Measurements from ENCODE around the gene HIRA.
A peak's percentile ranks its signal among the peaks of the same experiment; 100 is the strongest.
"Not testable (repeated sequence)": the region's sequence is repeated elsewhere in the genome, so short reads cannot be mapped to it uniquely, and the experiment has no call there.

The HIRA gene

DNA sequence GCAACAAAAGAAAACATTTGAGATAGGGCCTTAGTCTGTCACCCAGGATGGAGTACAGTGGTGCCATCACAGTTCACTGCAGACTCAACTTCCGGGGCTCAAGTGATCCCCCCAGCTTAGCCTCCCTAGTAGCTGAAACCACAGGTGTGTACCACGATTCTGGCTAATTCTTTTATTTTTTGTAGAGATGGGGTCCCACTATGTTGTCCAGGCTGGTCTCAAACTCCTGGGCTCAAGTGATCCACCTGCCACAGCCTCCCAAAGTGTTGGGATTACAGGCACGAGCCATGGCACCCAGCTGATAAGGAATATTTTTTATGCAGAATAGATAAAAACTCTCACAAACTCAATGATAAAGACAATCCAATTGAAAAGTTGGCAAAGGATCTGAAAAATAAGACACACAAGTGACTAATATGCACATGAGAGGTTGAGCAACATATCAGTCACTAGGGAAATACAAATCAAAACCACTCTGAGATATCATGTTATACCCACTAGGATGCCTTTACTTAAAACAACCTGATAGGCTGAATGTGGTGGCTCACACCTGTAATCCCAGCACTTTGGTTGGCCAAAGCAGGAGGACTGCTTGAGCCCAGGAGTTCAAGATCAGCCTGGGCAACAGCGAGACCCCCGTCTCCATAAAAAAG, 106.1 kb downstream of the HIRA start:
- DNase-seq (ENCODE audit: low read depth in 2 of 2): no peak

DNA sequence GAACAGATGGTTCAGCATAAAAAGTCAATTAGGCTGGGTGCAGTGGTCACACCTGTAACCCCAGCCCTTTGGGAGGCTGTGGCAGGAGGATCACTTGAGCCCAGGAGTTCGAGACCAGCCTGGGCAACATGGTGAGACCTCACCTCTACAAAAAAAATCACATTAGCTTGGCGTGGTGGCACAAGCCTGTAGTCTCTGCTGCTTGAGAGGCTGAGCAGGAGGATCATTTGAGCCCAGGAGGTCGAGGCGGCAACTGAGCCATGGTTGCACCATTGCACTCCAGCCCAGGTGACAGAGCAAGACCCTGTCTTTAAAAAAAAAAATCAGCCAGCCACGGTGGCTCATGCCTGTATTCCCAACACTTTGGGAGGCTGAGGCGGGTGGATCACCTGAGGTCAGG, 108.1 kb downstream of the HIRA start:
- DNase-seq (ENCODE audit: low read depth in 2 of 2): not testable (repeated sequence)

DNA sequence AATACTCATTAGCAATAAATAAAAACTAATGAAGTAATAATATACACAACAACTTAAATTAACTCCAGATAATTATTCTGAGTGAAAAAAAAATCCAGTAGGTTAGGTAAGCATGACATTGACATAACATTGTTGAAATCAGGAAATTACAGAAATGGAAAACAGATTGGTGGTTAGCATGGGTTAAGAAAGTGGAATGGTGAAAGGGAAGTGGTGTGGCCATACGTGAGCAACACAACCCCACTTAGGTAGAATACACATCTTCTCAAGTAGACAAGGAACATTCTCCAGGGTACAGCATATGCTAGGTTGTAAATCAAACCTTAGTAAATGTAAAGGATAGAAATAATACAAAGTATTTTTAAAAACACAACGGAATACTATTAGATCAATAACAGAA, 109.8 kb downstream of the HIRA start:
- no peak for DNase-seq (ENCODE audit: low read depth in 2 of 2)

DNA sequence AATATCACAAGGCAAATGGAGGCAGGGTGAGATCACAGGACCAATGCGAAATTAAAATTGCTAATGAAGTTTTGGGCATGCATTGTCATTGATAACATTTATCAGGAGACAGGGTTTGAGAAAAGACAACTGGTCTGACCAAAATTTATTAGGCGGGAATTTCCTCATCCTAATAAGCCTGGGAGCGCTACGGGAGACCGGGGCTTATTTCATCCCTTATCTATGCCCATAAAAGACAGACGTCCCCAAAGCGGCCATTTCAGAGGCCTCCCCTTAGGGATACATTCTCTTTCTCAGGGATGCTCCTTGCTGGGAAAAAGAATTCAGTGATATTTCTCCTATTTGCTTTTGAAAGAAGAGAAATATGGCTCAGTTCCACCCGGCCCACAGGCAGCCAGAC, 111.4 kb downstream of the HIRA start:
- DNase-seq (ENCODE audit: low read depth in 2 of 2): not testable (repeated sequence)

DNA sequence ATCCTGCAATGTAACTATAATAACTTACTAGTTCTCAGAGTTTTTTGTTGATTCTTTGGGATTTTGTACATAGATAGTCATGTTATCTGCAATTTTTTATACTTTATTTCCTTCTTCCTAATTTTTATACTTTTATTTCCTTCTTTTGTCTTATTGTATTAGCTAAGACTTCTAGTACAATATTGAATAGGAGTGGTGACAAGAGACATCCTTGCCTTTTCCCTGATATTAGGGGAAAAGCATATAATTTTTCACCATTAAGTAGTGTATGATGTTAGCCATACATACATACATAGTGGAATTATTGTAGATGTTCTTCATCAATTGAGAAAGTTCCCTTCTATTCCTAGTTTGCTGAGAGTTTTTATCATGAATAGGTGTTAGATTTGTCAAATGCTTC, 112.3 kb downstream of the HIRA start:
- DNase-seq (ENCODE audit: low read depth in 2 of 2): no peak

DNA sequence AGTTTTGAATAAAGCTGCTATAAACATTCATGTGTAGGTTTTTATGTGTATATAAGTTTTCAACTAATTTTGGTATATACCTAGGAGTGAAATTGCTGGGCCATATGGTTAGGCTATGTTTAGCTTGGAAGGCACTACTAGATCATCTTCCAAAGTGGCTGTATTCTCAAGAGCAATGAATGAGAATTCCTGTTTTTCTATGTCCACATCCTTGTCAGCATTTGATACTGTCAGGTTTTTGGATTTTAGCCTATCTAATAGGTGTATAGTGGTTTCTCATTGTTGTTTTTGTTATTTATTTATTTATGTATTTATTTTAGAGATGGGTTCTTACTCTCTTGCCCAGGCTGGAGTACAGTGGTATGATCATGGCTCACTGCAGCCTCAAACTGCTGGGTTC, 113.7 kb downstream of the HIRA start:
- DNase-seq (ENCODE audit: low read depth in 2 of 2): no peak

DNA sequence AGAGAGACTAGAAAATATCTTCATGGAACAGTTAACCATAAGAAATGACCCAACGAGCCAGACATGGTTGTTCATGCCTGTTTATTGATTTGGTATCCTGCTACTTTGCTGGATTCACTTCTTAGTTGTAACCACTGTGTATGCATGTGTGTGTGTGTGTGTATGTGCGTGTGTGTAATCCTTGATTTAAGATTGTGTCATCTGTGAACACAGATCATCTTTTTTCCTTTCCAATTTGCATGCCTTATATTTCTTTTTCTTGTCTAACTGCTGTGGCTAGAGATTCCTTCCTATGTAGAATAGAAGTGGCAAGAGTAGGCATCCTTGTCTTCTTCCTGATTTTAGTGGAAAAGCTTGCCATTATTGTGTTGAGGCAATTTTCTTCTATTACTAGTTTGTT, 123.7 kb downstream of the HIRA start:
- no peak for DNase-seq (ENCODE audit: low read depth in 2 of 2)

DNA sequence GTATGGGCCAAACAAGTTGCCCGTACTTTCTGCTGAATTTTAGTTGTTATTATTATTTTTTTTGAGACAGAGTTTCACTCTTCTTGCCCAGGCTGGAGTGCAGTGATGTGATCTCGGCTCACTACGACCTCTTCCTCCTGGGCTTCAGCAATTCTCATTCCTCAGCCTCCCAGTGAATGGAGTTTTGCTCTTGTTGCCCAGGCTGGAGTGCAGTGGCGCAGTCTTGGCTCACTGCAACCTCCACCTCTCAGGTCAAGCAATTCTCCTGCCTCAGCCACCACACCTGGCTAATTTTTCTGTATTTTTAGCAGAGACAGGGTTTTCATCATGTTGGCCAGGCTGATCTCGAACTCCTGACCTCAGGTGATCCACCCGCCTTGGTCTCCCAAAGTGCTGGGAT, 125.0 kb downstream of the HIRA start:
- not testable (repeated sequence) for DNase-seq (ENCODE audit: low read depth in 2 of 2)

DNA sequence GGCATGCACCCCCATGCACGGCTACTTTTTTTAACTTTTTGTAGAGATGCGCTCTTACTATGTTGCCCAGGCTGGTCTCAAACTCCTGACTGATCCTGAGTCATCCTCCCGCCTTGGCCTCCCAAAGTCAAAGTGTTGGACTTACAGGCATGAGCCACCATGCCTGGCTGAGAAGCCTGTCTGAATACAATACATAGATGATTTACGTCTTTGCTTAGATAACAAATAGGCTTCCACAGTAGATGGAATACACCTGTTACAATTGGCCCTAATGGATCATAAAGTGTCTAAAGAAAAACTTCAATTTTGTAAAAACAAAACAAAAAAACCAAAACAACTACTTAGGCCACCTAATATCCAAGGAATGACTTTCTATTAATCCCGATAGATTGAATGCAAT, 127.0 kb downstream of the HIRA start:
- no peak for DNase-seq (ENCODE audit: low read depth in 2 of 2)

DNA sequence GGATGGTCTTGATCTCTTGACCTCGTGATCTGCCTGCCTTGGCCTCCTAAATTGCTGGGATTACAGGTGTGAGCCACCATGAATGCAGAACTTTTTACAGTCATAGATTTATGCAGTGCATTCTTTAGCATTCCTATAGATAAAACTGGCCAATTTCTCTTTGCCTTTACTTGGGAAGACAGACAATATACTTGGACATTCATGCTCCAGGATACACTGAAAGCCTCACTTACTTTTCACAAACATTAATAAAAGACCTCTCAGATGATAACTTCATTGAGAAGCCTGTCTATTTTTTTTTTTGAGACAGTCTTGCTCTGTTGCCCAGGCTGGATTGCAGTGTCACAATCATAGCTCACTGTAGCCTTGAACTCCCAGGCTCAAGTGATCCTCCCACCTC, 127.7 kb downstream of the HIRA start:
- no peak for DNase-seq (ENCODE audit: low read depth in 2 of 2)

DNA sequence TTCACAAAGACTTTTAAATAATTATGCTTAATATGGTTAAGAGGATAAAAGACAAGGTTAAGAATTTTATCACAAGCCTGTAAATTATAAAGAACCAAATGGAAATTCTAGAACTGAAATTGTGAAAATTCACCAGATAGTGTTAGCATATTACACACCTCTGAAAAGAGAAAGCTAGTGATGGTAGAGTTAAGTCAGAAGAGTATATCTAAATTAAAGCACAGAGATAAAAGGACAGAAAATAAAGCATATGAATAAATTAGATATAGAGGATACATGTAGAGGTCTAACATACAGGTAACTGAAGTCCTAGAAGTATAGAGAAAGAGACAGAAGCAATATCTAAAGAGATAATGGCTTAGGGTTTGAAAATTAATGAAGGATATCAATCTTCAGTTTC, 135.8 kb downstream of the HIRA start:
- DNase-seq (ENCODE audit: low read depth in 2 of 2): no peak

DNA sequence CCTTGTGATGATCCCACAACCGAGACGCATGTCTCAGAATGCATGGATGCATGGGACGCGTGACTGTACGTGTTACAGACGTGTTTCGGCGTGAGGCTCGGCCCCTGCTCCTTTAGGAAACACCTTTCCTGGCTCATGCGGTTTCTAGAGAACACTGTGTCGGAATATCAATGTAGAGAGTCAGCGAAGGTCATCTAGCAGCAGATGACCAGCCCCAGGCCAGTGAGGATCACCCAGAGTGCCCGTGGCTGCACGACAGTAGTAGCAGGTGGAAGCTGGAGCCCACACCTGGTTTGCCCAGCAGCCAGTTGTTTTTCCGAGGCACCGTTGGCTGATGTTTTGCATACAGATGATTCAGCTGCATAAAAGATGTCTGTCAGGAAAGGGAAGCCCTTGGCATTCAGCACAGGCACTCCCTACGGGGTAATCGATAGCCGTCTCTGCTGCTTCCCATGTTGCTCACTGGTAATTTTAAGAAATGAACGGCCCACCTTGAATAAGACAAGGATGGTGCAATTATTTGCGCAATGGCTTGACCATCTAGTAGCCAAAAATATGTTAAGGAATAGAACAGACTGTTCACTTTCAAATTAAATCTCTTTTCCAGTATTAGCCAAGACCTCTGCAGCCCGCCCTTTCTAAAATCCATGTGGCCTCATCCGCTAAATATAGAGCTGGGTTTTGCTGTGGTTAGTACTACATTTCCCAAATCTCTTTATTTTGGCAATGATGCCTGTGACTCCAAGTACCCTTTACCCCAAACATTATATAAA, 138.9 kb downstream of the HIRA start:
- DNase-seq (ENCODE audit: low read depth in 2 of 2): no peak

DNA sequence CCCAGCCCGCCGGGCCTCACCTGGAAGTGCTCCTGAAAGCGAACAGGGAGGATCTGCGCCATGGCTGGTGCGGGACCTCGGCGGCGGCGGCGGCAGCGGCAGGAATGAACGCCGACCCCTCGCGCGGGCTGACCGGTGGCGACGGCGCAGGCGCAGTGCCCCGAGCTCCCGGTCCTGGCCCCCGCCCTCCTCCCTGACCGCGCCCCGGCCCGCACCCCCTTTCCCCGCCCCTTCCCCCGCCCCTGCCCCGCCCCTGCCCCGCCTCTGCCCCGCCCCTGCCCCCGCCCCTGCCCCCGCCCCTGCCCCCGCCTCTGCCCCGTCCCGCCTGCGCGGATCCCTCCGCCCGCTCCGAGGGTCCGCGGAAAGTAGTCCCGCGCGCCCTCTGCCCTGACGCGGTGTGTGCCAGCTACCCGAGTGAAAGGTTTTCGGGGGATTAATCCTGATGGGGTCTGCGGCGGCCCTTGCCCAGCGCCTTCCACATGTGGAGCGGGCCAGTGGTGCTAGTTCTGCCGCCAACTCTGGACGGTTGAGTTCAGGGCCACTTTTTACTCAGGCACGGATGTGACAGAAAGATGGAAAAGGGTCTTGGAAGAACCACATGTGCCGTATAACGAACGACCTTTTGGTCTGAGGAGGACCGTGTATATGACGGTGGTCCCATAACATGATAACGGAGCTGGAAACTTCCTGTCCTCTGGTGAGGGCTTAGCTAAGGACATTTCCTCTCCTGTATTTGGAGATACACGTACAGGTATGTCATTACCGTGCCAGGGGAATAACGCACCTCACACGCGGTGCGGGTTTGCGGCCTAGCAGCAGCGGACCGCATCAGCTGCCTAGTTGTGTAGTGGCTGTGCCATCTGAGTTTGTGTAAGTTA, 139.7 kb downstream of the HIRA start, which contains the start of gene CLTCL1:
Gene CLTCL1 (minus strand): TSS at position 140 of the 878 bp plus-strand sequence. CDS start 78 bp downstream, at position 62.
- peak; percentile 38 to 52 for DNase-seq (ENCODE audit: low read depth in 2 of 2)

DNA sequence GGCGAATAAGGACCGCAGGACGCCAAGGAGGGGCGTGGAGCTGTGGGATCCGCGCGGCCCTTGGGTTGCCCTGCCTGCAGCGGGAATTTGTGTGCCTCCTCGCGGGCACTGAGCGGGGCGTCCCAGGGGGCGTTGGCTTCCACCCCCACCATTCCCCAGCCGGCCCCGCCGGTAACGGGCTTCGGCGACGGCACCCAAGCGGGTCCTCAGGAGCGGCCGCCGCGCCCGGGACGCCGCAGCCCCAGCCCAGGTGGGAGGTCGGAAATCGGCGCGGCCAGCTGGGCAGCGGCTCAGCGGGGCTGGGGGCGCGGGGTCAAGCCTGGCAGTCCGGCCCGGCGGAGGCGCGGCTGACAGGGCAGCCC, 140.3 kb downstream of the HIRA start:
- DNase-seq (ENCODE audit: low read depth in 2 of 2): peak in 1 of 2 donors; percentile 11

DNA sequence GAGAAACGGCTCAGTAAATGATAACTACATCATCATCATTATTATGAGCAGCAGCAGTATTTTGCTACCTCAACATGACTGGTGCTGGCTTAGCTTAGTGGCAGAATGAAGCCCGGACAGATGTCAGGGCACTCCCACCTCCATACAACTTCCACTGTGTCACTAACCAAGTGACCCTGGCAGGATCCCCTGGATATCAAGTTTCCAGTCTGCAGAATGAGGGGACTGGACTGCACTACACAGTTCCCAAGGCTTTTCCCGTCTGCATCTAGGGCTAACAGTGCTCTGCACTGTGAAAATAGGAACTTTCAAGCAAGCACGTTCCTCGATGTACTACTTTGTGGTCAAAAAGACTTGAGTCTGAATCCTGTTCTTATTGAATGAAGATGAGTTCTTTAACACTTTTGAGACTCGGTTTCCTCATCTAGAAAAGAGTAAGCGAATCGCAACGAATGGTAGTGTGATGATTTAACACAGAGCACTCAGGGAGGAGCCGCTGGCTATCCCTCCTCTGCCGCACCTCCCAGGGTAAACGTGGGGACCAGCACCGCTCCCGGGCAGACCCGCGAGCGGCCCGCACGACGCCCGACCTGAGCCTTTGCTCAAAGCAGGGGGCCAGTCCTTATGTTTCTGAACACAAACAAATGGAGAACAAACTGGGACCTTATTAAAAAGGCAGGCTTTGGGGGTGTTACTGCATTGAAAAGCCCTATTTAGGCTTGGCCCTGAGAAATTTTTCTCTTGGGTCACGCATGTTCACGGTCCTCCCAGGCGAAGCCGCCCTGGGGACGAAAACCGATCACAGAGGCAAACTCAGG, 140.9 kb downstream of the HIRA start:
- no peak for DNase-seq (ENCODE audit: low read depth in 2 of 2)

DNA sequence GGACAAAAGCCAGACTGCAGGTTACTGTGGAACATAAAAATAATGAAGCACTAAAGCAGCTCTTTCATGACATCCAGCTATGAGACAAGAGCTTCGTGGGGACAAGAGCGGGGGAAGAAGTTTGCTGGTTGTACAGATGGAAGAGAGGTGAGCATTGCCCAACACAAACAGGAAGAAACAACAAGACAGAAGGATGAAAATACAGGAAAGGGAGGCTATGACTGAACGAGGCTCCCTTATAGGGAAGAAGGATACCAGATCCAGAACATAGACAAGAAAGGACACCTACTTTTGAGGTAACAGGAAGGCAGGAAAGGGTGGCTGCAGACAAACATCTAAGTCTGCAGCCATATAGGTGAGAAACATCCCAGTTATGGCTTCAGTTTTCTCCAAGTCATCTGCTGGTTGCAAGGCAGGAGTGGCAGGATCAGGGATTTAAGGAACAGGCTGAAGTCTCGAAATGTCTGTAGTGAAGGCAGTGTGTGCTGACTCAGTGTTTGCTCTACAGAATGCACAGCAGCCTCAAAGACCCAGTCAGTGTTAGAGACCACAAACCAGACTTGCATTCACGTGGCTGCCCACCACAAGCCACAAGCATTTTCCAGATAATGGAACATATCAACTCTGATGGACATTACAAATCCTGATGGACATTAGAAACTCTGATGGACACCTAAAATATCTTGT, 141.9 kb downstream of the HIRA start:
- no peak for DNase-seq (ENCODE audit: low read depth in 2 of 2)

DNA sequence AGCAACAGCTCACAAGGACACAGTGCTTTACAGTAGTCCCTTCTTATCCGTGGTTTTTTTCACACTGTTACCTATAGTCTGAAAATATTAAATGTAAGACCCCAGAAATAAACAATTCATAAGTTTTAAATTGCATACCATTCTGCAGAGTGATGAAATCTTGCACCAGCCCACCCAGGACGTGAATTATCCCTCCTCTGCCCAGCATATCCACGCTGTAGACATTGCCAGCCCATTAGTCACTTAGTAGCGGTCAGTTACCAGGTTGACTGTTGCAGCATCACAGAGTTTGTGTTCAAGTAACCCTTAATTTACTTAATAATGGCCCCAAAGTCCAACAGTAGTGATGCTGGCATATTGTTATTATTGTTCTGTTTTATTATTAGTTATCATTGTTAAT, 143.6 kb downstream of the HIRA start:
- no peak for DNase-seq (ENCODE audit: low read depth in 2 of 2)

DNA sequence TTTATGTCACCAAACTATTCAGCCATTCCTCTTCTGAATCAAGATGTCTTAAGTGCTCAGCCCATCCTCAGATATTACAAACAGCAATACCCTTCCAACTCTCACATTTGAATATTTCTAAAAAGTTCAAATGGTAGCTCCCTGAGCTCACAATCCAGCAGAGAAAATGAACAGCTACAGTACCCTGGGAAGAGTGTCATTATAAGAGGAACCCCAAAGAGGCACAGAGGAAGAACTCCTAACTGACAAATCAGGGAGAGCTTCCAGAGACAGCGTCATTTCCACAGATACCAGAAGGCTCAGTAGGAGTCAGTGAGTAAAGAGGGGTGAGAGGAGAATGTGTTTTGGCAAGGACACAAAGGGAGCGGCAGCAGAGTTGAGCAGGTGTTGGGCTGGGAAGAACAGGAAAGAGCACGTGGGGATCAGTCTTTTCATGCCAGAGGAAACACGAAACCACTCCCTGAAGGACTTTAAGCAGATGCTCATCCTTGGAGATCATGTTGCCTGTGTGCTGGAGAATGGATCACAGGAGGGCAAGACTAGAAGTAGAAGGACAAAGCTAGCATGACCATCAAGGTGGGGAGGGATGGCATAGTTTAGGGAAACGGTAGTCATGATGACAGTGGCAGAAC, 144.3 kb downstream of the HIRA start:
- no peak for DNase-seq (ENCODE audit: low read depth in 2 of 2)

DNA sequence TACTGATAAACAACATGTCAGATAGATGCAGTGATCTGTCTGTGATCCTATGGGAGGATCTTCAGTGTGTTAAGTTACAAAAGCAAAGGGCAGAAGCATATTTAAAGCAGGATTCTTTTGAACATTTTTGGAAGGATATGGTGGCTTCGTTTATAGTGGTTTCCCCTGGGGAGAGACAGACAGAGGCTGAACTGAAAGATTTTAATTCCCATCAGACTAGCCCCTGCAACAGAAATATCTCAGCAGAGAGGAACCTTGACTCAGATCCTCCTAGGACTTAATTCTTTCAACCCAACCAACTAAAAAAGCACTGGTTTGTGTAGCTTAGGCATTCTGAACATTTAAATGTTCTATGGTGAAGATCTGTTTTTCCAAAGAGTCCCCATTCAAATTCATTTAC, 145.7 kb downstream of the HIRA start:
- DNase-seq (ENCODE audit: low read depth in 2 of 2): no peak

Data from stimulated activated CD8-positive, alpha-beta memory T cell treated with anti-CD3 and anti-CD28 coated beads, Interleukin-2, amount 100 ng/mL, for 1 hour (primary cell).